H9 (cell line): ENCODE results near the gene KCNA4. TPM values are rescaled to one million over a fixed set of nuclear protein-coding genes. Genes with fewer than 3 reads are reported as not detected.
"Not testable (repeated sequence)": the region's sequence is repeated elsewhere in the genome, so short reads cannot be mapped to it uniquely, and the experiment has no call there.

Source experiments
- DNase-seq: peaks from one replicate; pipeline ENCODE4 v3.0.0-alpha.2; 2017
- H2AFZ ChIP-seq: one replicate; pipeline ENCODE4 v1.6.1; 2013; ENCODE audit warnings: mild to moderate bottlenecking, low read length, control low read depth, moderate library complexity
- H2AK5ac ChIP-seq: 2 replicates; pipeline ENCODE4 v1.6.1; 2013; ENCODE audit warnings: low read length, control low read depth, mixed read lengths; ENCODE audit not compliant: insufficient read length
- H2BK120ac ChIP-seq: one replicate; pipeline ENCODE4 v1.6.1; 2013; ENCODE audit warnings: low read depth, mild to moderate bottlenecking, low read length, control low read depth, inconsistent platforms; ENCODE audit not compliant: poor library complexity, severe bottlenecking
- H2BK12ac ChIP-seq: 2 replicates; pipeline ENCODE4 v1.6.1; 2013; ENCODE audit warnings: low read length, control low read depth, mixed read lengths, low read depth; ENCODE audit not compliant: insufficient read length
- H2BK15ac ChIP-seq: 2 replicates; pipeline ENCODE4 v1.6.1; 2013; ENCODE audit warnings: low read depth, low read length, control low read depth
- H2BK20ac ChIP-seq: one replicate; pipeline ENCODE4 v1.6.1; 2013; ENCODE audit warnings: low read depth, mild to moderate bottlenecking, low read length, control low read depth, inconsistent platforms; ENCODE audit not compliant: poor library complexity, severe bottlenecking
- H2BK5ac ChIP-seq: 2 replicates; pipeline ENCODE4 v1.6.1; 2013; ENCODE audit warnings: low read length, control low read depth, mixed read lengths; ENCODE audit not compliant: insufficient read length
- H3K14ac ChIP-seq: 2 replicates; pipeline ENCODE4 v1.6.1; 2013; ENCODE audit warnings: low read length, control low read depth; ENCODE audit not compliant: insufficient read depth
- H3K18ac ChIP-seq: 2 replicates; pipeline ENCODE4 v1.6.1; 2013; ENCODE audit warnings: low read depth, mild to moderate bottlenecking, mixed read lengths, low read length, control low read depth; ENCODE audit not compliant: insufficient read length
- H3K23ac ChIP-seq: 2 replicates; pipeline ENCODE4 v1.6.1; 2013; ENCODE audit warnings: low read length, control low read depth, mixed read lengths, low read depth; ENCODE audit not compliant: insufficient read length
- H3K23me2 ChIP-seq: 2 replicates; pipeline ENCODE4 v1.6.1; 2013; ENCODE audit warnings: low read depth, mild to moderate bottlenecking, mixed read lengths, low read length, control low read depth; ENCODE audit not compliant: insufficient read length, poor library complexity, severe bottlenecking
- H3K27ac ChIP-seq: 2 replicates; pipeline ENCODE4 v1.5.1; 2013; ENCODE audit warnings: low read length, control low read depth, mixed read lengths, low read depth; ENCODE audit not compliant: insufficient read length
- H3K27me3 ChIP-seq: 2 replicates; pipeline ENCODE4 v1.6.1; 2013; ENCODE audit warnings: low read length, control low read depth, inconsistent platforms; ENCODE audit not compliant: insufficient read depth
- H3K4ac ChIP-seq: 2 replicates; pipeline ENCODE4 v1.6.1; 2013; ENCODE audit warnings: low read depth, mild to moderate bottlenecking, control low read depth, inconsistent platforms, low read length, moderate library complexity
- H3K4me1 ChIP-seq: 2 replicates; pipeline ENCODE4 v1.6.1; 2013; ENCODE audit warnings: low read length, control low read depth, inconsistent platforms; ENCODE audit not compliant: insufficient read depth
- H3K4me2 ChIP-seq: 2 replicates; pipeline ENCODE4 v1.6.1; 2013; ENCODE audit warnings: low read length, control low read depth, mixed read lengths; ENCODE audit not compliant: insufficient read length, insufficient read depth
- H3K56ac ChIP-seq: 2 replicates; pipeline ENCODE4 v1.6.1; 2013; ENCODE audit warnings: low read depth, mild to moderate bottlenecking, mixed read lengths, low read length, control low read depth; ENCODE audit not compliant: insufficient read length
- H3K79me1 ChIP-seq: 2 replicates; pipeline ENCODE4 v1.6.1; 2013; ENCODE audit warnings: low read depth, mild to moderate bottlenecking, moderate library complexity, low read length, control low read depth, inconsistent platforms; ENCODE audit not compliant: insufficient read depth, poor library complexity, severe bottlenecking
- H3K79me2 ChIP-seq: 2 replicates; pipeline ENCODE4 v1.6.1; 2013; ENCODE audit warnings: low read length, control low read depth, inconsistent platforms; ENCODE audit not compliant: insufficient read depth
- H3K9ac ChIP-seq: 2 replicates; pipeline ENCODE4 v1.6.1; 2013; ENCODE audit warnings: low read length, control low read depth, mixed read lengths; ENCODE audit not compliant: insufficient read length; ENCODE audit errors: extremely low read depth
- H3K9me3 ChIP-seq: one replicate; pipeline ENCODE4 v1.6.1; 2013; ENCODE audit warnings: low read depth, low read length, inconsistent platforms; ENCODE audit not compliant: control insufficient read depth
- H3T11ph ChIP-seq: one replicate; pipeline ENCODE4 v1.6.1; 2013; ENCODE audit warnings: mild to moderate bottlenecking, low read length, control low read depth, inconsistent platforms
- H4K20me1 ChIP-seq: one replicate; pipeline ENCODE4 v1.6.1; 2013; ENCODE audit not compliant: control insufficient read depth, insufficient read length, insufficient read depth
- H4K5ac ChIP-seq: 2 replicates; pipeline ENCODE4 v1.6.1; 2013; ENCODE audit warnings: low read depth, mild to moderate bottlenecking, mixed read lengths, low read length, control low read depth; ENCODE audit not compliant: insufficient read length
- H4K8ac ChIP-seq: replicated peaks from 2 replicates; pipeline ENCODE4 v1.6.1; 2013; ENCODE audit warnings: low read length, control low read depth, mixed read lengths, low read depth; ENCODE audit not compliant: insufficient read length
- H4K91ac ChIP-seq: 2 replicates; pipeline ENCODE4 v1.6.1; 2013; ENCODE audit warnings: low read depth, mild to moderate bottlenecking, moderate library complexity, mixed read lengths, low read length, control low read depth; ENCODE audit not compliant: insufficient read length
- H3K27ac Mint-ChIP-seq, 3 experiments: 2 replicates in 2 of 3; 3 replicates in 1 of 3; pipeline ENCODE4 v1.8.0; 2020 to 2021; ENCODE audit warnings: mixed read lengths in 3 of 3, mild to moderate bottlenecking in 1 of 3, moderate library complexity in 1 of 3
- H3K27me3 Mint-ChIP-seq: 2 replicates; pipeline ENCODE4 v1.8.0; 2021; ENCODE audit warnings: low read depth, mild to moderate bottlenecking, moderate library complexity, mixed read lengths
- H3K36me3 Mint-ChIP-seq, 3 experiments: 2 replicates in 2 of 3; 3 replicates in 1 of 3; pipeline ENCODE4 v1.8.0; 2020 to 2021; ENCODE audit warnings: low read depth in 3 of 3, mixed read lengths in 3 of 3; ENCODE audit not compliant: insufficient read depth in 1 of 3
- H3K4me1 Mint-ChIP-seq, 2 experiments: 2 replicates each; pipeline ENCODE4 v1.8.0; 2020; ENCODE audit warnings: mixed read lengths in 2 of 2
- H3K4me3 Mint-ChIP-seq, 2 experiments: 2 replicates in 1 of 2; 3 replicates in 1 of 2; pipeline ENCODE4 v1.8.0; 2020 to 2021; ENCODE audit warnings: mild to moderate bottlenecking in 2 of 2, mixed read lengths in 2 of 2, moderate library complexity in 1 of 2
- H3K9me3 Mint-ChIP-seq, 2 experiments: 2 replicates in 1 of 2; 3 replicates in 1 of 2; pipeline ENCODE4 v1.8.0; 2020; ENCODE audit warnings: mild to moderate bottlenecking in 2 of 2, mixed read lengths in 2 of 2, moderate library complexity in 1 of 2
- CTCF ChIP-seq: fragments of 200-600 bp; sonication (generic); conservative IDR thresholded peaks from 3 replicates; pipeline ENCODE4 v1.8.0; 2021; ENCODE audit warnings: antibody characterized with exemption, mild to moderate bottlenecking
- WGBS: extraction: QIAGEN DNeasy Blood & Tissue Kit; methylation state at CpG from one replicate; pipeline ENCODE4 v1.1.7; 2013; ENCODE audit warnings: missing lambda C conversion rate, low lambda C conversion rate, mixed read lengths; ENCODE audit not compliant: insufficient read length; ENCODE audit errors: extremely low coverage; 5-methylcytosine and 5-hydroxymethylcytosine counted together
- total RNA-seq: library from RNA; stranded (reverse); gene quantifications from 2 replicates; pipeline ENCODE4 v1.2.1, GENCODE V29; 2021

The KCNA4 gene
- total RNA-seq, 1 experiment from 2014 or later, result not detected

- H3K27ac Mint-ChIP-seq, result no peak overlapping the region
- no peak overlapping the region for H2AFZ ChIP-seq
- H3K18ac ChIP-seq, result no peak overlapping the region
- H3K9me3 Mint-ChIP-seq, result peaks cover 0 to 3% of the 10 kb centered on the region in 2 experiments; a peak in 1 of 5 replicates
- no peaks in the 10 kb centered on the region; a peak in 1 of 7 replicates for H3K36me3 Mint-ChIP-seq
- no peak overlapping the region for H3K4me3 Mint-ChIP-seq
- no peak overlapping the region for H3K4me2 ChIP-seq
- H4K91ac ChIP-seq, result no peak overlapping the region
- H4K8ac ChIP-seq, result no peak overlapping the region
- H2BK12ac ChIP-seq, result no peak overlapping the region
- no peaks in the 10 kb centered on the region for H4K20me1 ChIP-seq
- no peak overlapping the region for H3T11ph ChIP-seq
- H2BK20ac ChIP-seq, result no peak overlapping the region
- H2BK5ac ChIP-seq, result no peak overlapping the region
- H3K27me3 ChIP-seq, result peaks cover 5% of the 10 kb centered on the region; the same call in 1 of the 2 replicates
- no peak overlapping the region for H2BK15ac ChIP-seq
- H3K23me2 ChIP-seq, result no peaks in the 10 kb centered on the region
- H3K14ac ChIP-seq, result no peak overlapping the region
- no peak overlapping the region for H3K56ac ChIP-seq
- no peak overlapping the region for H3K27ac ChIP-seq
- H3K79me2 ChIP-seq, result no peaks in the 10 kb centered on the region
- no peak for DNase-seq
- no peak overlapping the region for H2BK120ac ChIP-seq
- H2AK5ac ChIP-seq, result no peak overlapping the region
- no peak overlapping the region for H4K5ac ChIP-seq
- peaks cover 98% of the 10 kb centered on the region for H3K27me3 Mint-ChIP-seq
- no peaks in the 10 kb centered on the region for H3K9me3 ChIP-seq
- no peaks in the 10 kb centered on the region for H3K4me1 ChIP-seq
- H3K4ac ChIP-seq, result no peak overlapping the region
- H3K9ac ChIP-seq, result no peak overlapping the region
- no CpG with 5 or more reads among the region's 14 CpGs for WGBS
- H3K79me1 ChIP-seq, result no peaks in the 10 kb centered on the region
- H3K4me1 Mint-ChIP-seq, result 0 out of 4 replicates have a peak, but pooled peaks cover 0 to 1% of the 10 kb centered on the region in 2 experiments
- no peak for TF ChIP-seq CTCF
- no peak overlapping the region for H3K23ac ChIP-seq
Observed at GRCh38 chr11:30041171-30041570, 24.3 kb upstream of the KCNA4 start.

GRCh38 chr11:30034746-30035145 is 17.9 kb upstream of the KCNA4 start:
- DNase-seq, H4K20me1 ChIP-seq, H3K79me1 ChIP-seq, H3K23me2 ChIP-seq, H3K4me3 Mint-ChIP-seq, H2BK12ac ChIP-seq, H2BK120ac ChIP-seq, H2BK20ac ChIP-seq, H2AFZ ChIP-seq, H4K5ac ChIP-seq, H3K4me2 ChIP-seq, H3K14ac ChIP-seq, H2BK15ac ChIP-seq, H3K27ac ChIP-seq, H3K4ac ChIP-seq, H3T11ph ChIP-seq, H3K9ac ChIP-seq, H3K4me1 ChIP-seq, H2AK5ac ChIP-seq, H3K23ac ChIP-seq, H3K79me2 ChIP-seq, H3K56ac ChIP-seq, H3K27ac Mint-ChIP-seq, H4K91ac ChIP-seq, H3K18ac ChIP-seq, H4K8ac ChIP-seq, H3K4me1 Mint-ChIP-seq, H2BK5ac ChIP-seq: not testable (repeated sequence)
- H3K9me3 Mint-ChIP-seq, result peaks cover 24 to 26% of the 10 kb centered on the region in 2 experiments
- peaks cover 10% of the 10 kb centered on the region for H3K9me3 ChIP-seq
- H3K27me3 Mint-ChIP-seq, result peaks cover 98% of the 10 kb centered on the region
- peaks cover 26% of the 10 kb centered on the region for H3K27me3 ChIP-seq
- no CpG with 5 or more reads among the region's 4 CpGs for whole genome bisulfite sequencing
- peaks cover 4 to 15% (median 7%) of the 10 kb centered on the region in 3 experiments; a peak in 5 of 7 replicates for H3K36me3 Mint-ChIP-seq
